Trophoblast cell (in vitro differentiated cells and primary cell): ENCODE results near the gene GGTLC2.
"Not testable (repeated sequence)": the region's sequence is repeated elsewhere in the genome, so short reads cannot be mapped to it uniquely, and the experiment has no call there.

Experiments
- DNase-seq, 2 donors: peaks; one replicate each; pipeline ENCODE4 v3.0.0-alpha.2; 2016
- H2AFZ ChIP-seq: 2 replicates; pipeline ENCODE4 v1.6.1; 2013; ENCODE audit warnings: low read length, moderate library complexity, mild to moderate bottlenecking; ENCODE audit not compliant: insufficient read depth, poor library complexity
- H2AK5ac ChIP-seq: 2 replicates; pipeline ENCODE4 v1.6.1; 2013; ENCODE audit warnings: mild to moderate bottlenecking, low read length
- H2BK120ac ChIP-seq: 2 replicates; pipeline ENCODE4 v1.6.1; 2013; ENCODE audit warnings: low read length, mild to moderate bottlenecking, moderate library complexity; ENCODE audit not compliant: insufficient read depth, poor library complexity
- H2BK12ac ChIP-seq: 2 replicates; pipeline ENCODE4 v1.6.1; 2013; ENCODE audit warnings: mild to moderate bottlenecking, low read length, moderate library complexity
- H2BK5ac ChIP-seq: 2 replicates; pipeline ENCODE4 v1.6.1; 2013; ENCODE audit warnings: low read length, low read depth, moderate library complexity, mild to moderate bottlenecking; ENCODE audit not compliant: poor library complexity
- H3K14ac ChIP-seq: 2 replicates; pipeline ENCODE4 v1.6.1; 2013; ENCODE audit warnings: mild to moderate bottlenecking, low read length
- H3K18ac ChIP-seq: 2 replicates; pipeline ENCODE4 v1.6.1; 2013; ENCODE audit warnings: mild to moderate bottlenecking, low read length
- H3K23ac ChIP-seq: 2 replicates; pipeline ENCODE4 v1.6.1; 2013; ENCODE audit warnings: low read length
- H3K27ac ChIP-seq: 2 replicates; pipeline ENCODE4 v1.5.1; 2013; ENCODE audit warnings: low read depth, mild to moderate bottlenecking, inconsistent platforms, low read length, moderate library complexity
- H3K27me3 ChIP-seq: 2 replicates; pipeline ENCODE4 v1.6.1; 2013; ENCODE audit warnings: inconsistent platforms, mild to moderate bottlenecking, low read length, moderate library complexity; ENCODE audit not compliant: insufficient read depth
- H3K36me3 ChIP-seq, 2 experiments: 1 replicate in 1 of 2; 2 replicates in 1 of 2; pipeline ENCODE4 v1.6.1; 2013; ENCODE audit warnings: low read length in 2 of 2, mild to moderate bottlenecking in 2 of 2, moderate library complexity in 1 of 2; ENCODE audit not compliant: insufficient read depth in 2 of 2, control insufficient read depth in 1 of 2
- H3K4ac ChIP-seq: 2 replicates; pipeline ENCODE4 v1.6.1; 2013; ENCODE audit warnings: low read depth, mild to moderate bottlenecking, low read length, moderate library complexity
- H3K4me1 ChIP-seq, 2 experiments: 1 replicate in 1 of 2; 2 replicates in 1 of 2; pipeline ENCODE4 v1.6.1; 2013; ENCODE audit warnings: low read length in 2 of 2, mild to moderate bottlenecking in 2 of 2, moderate library complexity in 1 of 2; ENCODE audit not compliant: insufficient read depth in 2 of 2, control insufficient read depth in 1 of 2
- H3K4me2 ChIP-seq: 2 replicates; pipeline ENCODE4 v1.6.1; 2013; ENCODE audit warnings: inconsistent platforms, mild to moderate bottlenecking, low read length, moderate library complexity
- H3K4me3 ChIP-seq: 2 replicates; pipeline ENCODE4 v1.5.1; 2013; ENCODE audit warnings: mild to moderate bottlenecking, low read depth, low read length, inconsistent platforms
- H3K79me1 ChIP-seq: one replicate; pipeline ENCODE4 v1.6.1; 2013; ENCODE audit warnings: low read length
- H3K79me2 ChIP-seq: 2 replicates; pipeline ENCODE4 v1.6.1; 2013; ENCODE audit warnings: low read length, mild to moderate bottlenecking; ENCODE audit not compliant: control insufficient read depth, insufficient read depth, poor library complexity
- H3K9ac ChIP-seq: 2 replicates; pipeline ENCODE4 v1.6.1; 2013; ENCODE audit warnings: mild to moderate bottlenecking, low read length
- H3K9me3 ChIP-seq: 2 replicates; pipeline ENCODE4 v1.6.1; 2013; ENCODE audit warnings: low read depth, mild to moderate bottlenecking, control low read depth, inconsistent platforms, low read length; ENCODE audit not compliant: insufficient read depth
- H4K12ac ChIP-seq: 2 replicates; pipeline ENCODE4 v1.6.1; 2013; ENCODE audit warnings: low read depth, mild to moderate bottlenecking, low read length, moderate library complexity
- H4K8ac ChIP-seq: 2 replicates; pipeline ENCODE4 v1.6.1; 2013; ENCODE audit warnings: low read depth, mild to moderate bottlenecking, low read length, moderate library complexity
- H4K91ac ChIP-seq: one replicate; pipeline ENCODE4 v1.6.1; 2013; ENCODE audit warnings: low read depth, mild to moderate bottlenecking, low read length, moderate library complexity
- WGBS: extraction: QIAGEN DNeasy Blood & Tissue Kit; methylation state at CpG from one replicate; pipeline ENCODE4 v1.1.7; 2013; ENCODE audit warnings: missing lambda C conversion rate; ENCODE audit not compliant: insufficient read length, insufficient coverage; ENCODE audit errors: extremely low coverage; 5-methylcytosine and 5-hydroxymethylcytosine counted together

GGTLC2 gene

GRCh38 chr22:22647952-22648351, 3.5 kb downstream of the GGTLC2 start:
- not testable (repeated sequence) for H3K36me3 ChIP-seq, H3K4me1 ChIP-seq, H2AK5ac ChIP-seq, H3K14ac ChIP-seq, H3K9ac ChIP-seq, H3K79me2 ChIP-seq, H3K18ac ChIP-seq, H4K12ac ChIP-seq, H3K4me2 ChIP-seq, H3K9me3 ChIP-seq, H3K23ac ChIP-seq, H3K4me3 ChIP-seq, H2AFZ ChIP-seq, H2BK5ac ChIP-seq, DNase-seq, H2BK120ac ChIP-seq, H3K4ac ChIP-seq, H4K8ac ChIP-seq, H3K27me3 ChIP-seq, H3K27ac ChIP-seq, H3K79me1 ChIP-seq
- WGBS = no CpG with 5 or more reads among the region's 12 CpGs
- Histone ChIP-seq H4K91ac (peak overlapping the region; percentile 7), H2BK12ac (peak overlapping the region; percentile 18)

GRCh38 chr22:22648863-22649536, 4.6 kb downstream of the GGTLC2 start:
- peak overlapping the region; percentile 59 for H4K91ac ChIP-seq
- not testable (repeated sequence) for H4K12ac ChIP-seq, DNase-seq, H4K8ac ChIP-seq, H3K4me3 ChIP-seq, H3K23ac ChIP-seq, H3K4ac ChIP-seq, H3K9ac ChIP-seq, H3K79me2 ChIP-seq, H3K27me3 ChIP-seq, H3K14ac ChIP-seq, H3K79me1 ChIP-seq, H2BK12ac ChIP-seq, H3K18ac ChIP-seq, H3K4me1 ChIP-seq, H3K4me2 ChIP-seq, H2BK5ac ChIP-seq, H2BK120ac ChIP-seq, H2AK5ac ChIP-seq, H3K9me3 ChIP-seq, H3K27ac ChIP-seq, H3K36me3 ChIP-seq, H2AFZ ChIP-seq
- WGBS = no CpG with 5 or more reads among the region's 9 CpGs

GRCh38 chr22:22649761-22650160, 5.3 kb downstream of the GGTLC2 start:
- H3K27ac ChIP-seq, H3K4me1 ChIP-seq, H3K27me3 ChIP-seq, H2BK12ac ChIP-seq, H3K9ac ChIP-seq, H3K79me2 ChIP-seq, H3K4me3 ChIP-seq, H2BK5ac ChIP-seq, H3K18ac ChIP-seq, H3K14ac ChIP-seq, H3K4me2 ChIP-seq, H2AFZ ChIP-seq, DNase-seq, H3K4ac ChIP-seq, H3K9me3 ChIP-seq, H4K12ac ChIP-seq, H4K91ac ChIP-seq, H2AK5ac ChIP-seq, H2BK120ac ChIP-seq, H3K79me1 ChIP-seq, H4K8ac ChIP-seq, H3K36me3 ChIP-seq, H3K23ac ChIP-seq: not testable (repeated sequence)
- no CpG with 5 or more reads among the region's 8 CpGs for whole genome bisulfite sequencing

- H4K12ac ChIP-seq, H3K4me3 ChIP-seq, DNase-seq, H3K36me3 ChIP-seq, H3K27ac ChIP-seq, H2BK120ac ChIP-seq, H4K91ac ChIP-seq, H3K79me2 ChIP-seq, H3K4ac ChIP-seq, H3K79me1 ChIP-seq, H2BK12ac ChIP-seq, H3K4me1 ChIP-seq, H2AFZ ChIP-seq, H3K9ac ChIP-seq, H4K8ac ChIP-seq, H3K18ac ChIP-seq, H3K27me3 ChIP-seq, H3K4me2 ChIP-seq, H3K9me3 ChIP-seq, H3K23ac ChIP-seq, H2AK5ac ChIP-seq, H3K14ac ChIP-seq, H2BK5ac ChIP-seq: not testable (repeated sequence)
- no CpG with 5 or more reads among the region's 9 CpGs for WGBS
Measured at GRCh38 chr22:22650398-22650797, 6.0 kb downstream of the GGTLC2 start.
